ENCODE measurements around the gene SLC22A12. TPM values are rescaled to one million over a fixed set of nuclear protein-coding genes. Genes with fewer than 3 reads are reported as not detected.

SLC22A12 gene
- polyA plus RNA-seq, 1 experiment = not detected

GRCh38 chr11:64621283-64622019, 30.4 kb downstream of the SLC22A12 start:
- H3K4me3 ChIP-seq (ENCODE audit: low read depth, low read length) = no peak overlapping the region
- no peak for TF ChIP-seq CTCF (IDR thresholded peaks at IDR 0.05; ENCODE audit: insufficient read depth, low read depth, low read length)
- H3K27me3 ChIP-seq (ENCODE audit: control insufficient read depth, insufficient read depth, low read length) = peaks cover 8% of the 10 kb centered on the region; the same call in 1 of the 2 replicates
- no peaks in the 10 kb centered on the region for H3K36me3 ChIP-seq (ENCODE audit: control insufficient read depth, insufficient read depth, low read length)
- POLR2A ChIA-PET = no interaction called here
- CTCF ChIA-PET = interaction anchor here (1.0 to 1.6 kb wide), 2 partner anchors 16 to 63 kb away, joined by 3 to 5 read pairs; no protein-coding TSS in a partner anchor
- DNase-seq (ENCODE audit: low read depth) = no peak

DNA sequence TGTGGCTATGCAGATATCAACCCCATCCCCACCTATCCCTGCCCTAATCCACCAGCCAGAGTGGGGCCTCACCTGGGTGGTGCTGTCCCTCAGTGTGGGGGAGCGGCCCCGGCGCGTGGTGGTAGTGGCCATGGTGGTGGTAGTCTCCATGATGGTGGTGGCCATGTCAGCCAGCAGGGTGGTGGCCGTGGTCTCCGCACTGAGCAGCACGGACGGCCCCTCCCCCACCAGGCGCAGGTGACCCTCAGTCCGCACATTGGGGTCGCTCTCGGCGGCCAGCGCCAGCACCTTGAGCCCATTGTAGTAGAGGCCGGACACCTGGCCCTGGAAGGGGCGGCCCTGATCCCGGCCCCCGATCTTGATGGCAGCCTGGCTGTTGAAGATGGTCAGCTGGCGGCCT, 31.7 kb downstream of the SLC22A12 start:
- no peaks in the 10 kb centered on the region for H3K36me3 ChIP-seq (ENCODE audit: control insufficient read depth, insufficient read depth, low read length)
- no peak for DNase-seq (ENCODE audit: low read depth)
- peaks cover 11% of the 10 kb centered on the region for H3K27me3 ChIP-seq (ENCODE audit: control insufficient read depth, insufficient read depth, low read length)
- CTCF ChIA-PET = interaction anchor here (0.6 to 1.1 kb wide), 2 partner anchors 30 to 68 kb away, joined by 3 read pairs; no protein-coding TSS in a partner anchor
- no peak for TF ChIP-seq CTCF (IDR thresholded peaks at IDR 0.05; ENCODE audit: insufficient read depth, low read depth, low read length)
- H3K4me3 ChIP-seq (ENCODE audit: low read depth, low read length) = no peak overlapping the region
- POLR2A ChIA-PET = no interaction called here

DNA sequence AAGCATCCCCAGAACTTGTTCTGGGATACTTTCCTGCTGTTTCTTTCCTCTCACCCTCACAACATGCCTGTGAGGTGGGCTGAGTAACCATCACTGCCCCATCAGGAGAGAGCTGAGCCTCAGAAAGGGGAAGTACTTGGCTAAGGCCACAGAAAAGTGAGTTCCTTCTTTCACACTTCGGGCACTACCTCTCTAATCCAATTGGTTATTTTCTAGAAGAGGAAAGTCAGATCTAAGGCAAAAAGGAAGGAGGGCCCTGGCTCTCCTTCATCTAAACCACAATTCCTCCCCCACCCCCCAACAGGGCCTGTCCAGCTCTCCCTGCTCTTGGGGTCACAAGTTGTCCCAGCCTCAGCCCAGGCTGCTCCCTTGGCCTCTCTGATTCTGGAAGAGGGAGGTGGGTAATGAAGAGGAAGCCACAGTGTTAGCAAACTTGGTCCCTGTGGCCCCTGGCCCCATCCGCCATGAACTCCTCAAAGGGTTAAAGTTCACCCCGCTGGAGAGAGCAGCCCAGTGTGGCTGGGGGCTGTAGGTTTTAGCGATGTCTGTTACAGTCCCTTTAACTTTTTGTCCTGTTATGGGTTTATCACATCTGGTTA, 34.0 kb downstream of the SLC22A12 start:
- peaks cover 17% of the 10 kb centered on the region for H3K27me3 ChIP-seq (ENCODE audit: control insufficient read depth, insufficient read depth, low read length)
- ChIA-PET CTCF (interaction anchor here (1.1 to 2.3 kb wide), 2 partner anchors 135 to 176 kb away, joined by 3 to 8 read pairs; no protein-coding TSS in a partner anchor), POLR2A (no interaction called here)
- DNase-seq (ENCODE audit: low read depth) = no peak
- no peak for TF ChIP-seq CTCF (IDR thresholded peaks at IDR 0.05; ENCODE audit: insufficient read depth, low read depth, low read length)
- no peak overlapping the region for H3K4me3 ChIP-seq (ENCODE audit: low read depth, low read length)
- no peaks in the 10 kb centered on the region for H3K36me3 ChIP-seq (ENCODE audit: control insufficient read depth, insufficient read depth, low read length)

DNA sequence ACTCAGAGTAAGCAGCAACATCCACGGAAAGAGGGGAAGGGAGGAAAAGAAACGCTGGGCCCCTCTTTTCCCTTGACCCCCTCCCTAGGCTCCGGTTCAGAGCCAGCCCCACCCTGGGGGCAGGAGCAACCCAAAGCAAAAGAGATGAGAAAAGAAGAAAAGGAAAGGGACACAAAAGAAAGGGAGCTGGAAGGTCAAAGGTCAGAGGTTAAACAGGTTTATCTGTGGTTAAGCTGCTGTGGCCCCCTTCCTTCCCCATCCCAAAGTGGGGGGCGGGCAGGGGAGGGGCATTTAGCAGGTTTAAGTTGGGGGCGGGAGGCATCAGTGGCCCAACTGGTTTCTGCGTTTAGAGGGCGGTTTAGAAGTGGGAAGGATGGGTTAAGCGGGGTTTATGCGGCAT, 35.6 kb downstream of the SLC22A12 start:
- Histone ChIP-seq H3K36me3 (ENCODE audit: control insufficient read depth, insufficient read depth, low read length) (no peaks in the 10 kb centered on the region), H3K4me3 (ENCODE audit: low read depth, low read length) (no peak overlapping the region), H3K27me3 (ENCODE audit: control insufficient read depth, insufficient read depth, low read length) (peaks cover 19% of the 10 kb centered on the region)
- POLR2A ChIA-PET = no interaction called here
- CTCF ChIA-PET = no interaction called here
- DNase-seq (ENCODE audit: low read depth) = no peak
- no peak for TF ChIP-seq CTCF (IDR thresholded peaks at IDR 0.05; ENCODE audit: insufficient read depth, low read depth, low read length)

- TF ChIP-seq CTCF (IDR thresholded peaks at IDR 0.05; ENCODE audit: insufficient read depth, low read depth, low read length) = no peak
- POLR2A ChIA-PET = no interaction called here
- no peak for DNase-seq (ENCODE audit: low read depth)
Observed at GRCh38 chr11:64627371-64627770, 36.4 kb downstream of the SLC22A12 start.

More at GRCh38 chr11:64627371-64627770, 36.4 kb downstream of the SLC22A12 start:
- H3K4me3 ChIP-seq (ENCODE audit: low read depth, low read length) = no peak overlapping the region
- CTCF ChIA-PET = interaction anchor here (1.2 kb wide), 1 partner anchor 178 kb away, joined by 3 read pairs; no protein-coding TSS in a partner anchor
- H3K36me3 ChIP-seq (ENCODE audit: control insufficient read depth, insufficient read depth, low read length) = no peaks in the 10 kb centered on the region
- H3K27me3 ChIP-seq (ENCODE audit: control insufficient read depth, insufficient read depth, low read length) = peaks cover 19% of the 10 kb centered on the region
